PC-3 (cell line): Measurements from ENCODE around the gene ZNF287.
A peak's percentile ranks its signal among the peaks of the same experiment; 100 is the strongest.

Experiments used
- CTCF ChIP-seq: fragments of 300-600 bp; sonication (generic); conservative IDR thresholded peaks from 2 replicates; pipeline ENCODE4 v1.5.1; 2017; ENCODE audit warnings: antibody characterized with exemption, low read depth, mild to moderate bottlenecking, low read length
- EZH2 ChIP-seq: fragments of 300-600 bp; sonication (generic); IDR thresholded peaks from one replicate; pipeline ENCODE4 v1.6.1; 2017; ENCODE audit warnings: antibody characterized with exemption, mild to moderate bottlenecking, low read length; ENCODE audit not compliant: unreplicated experiment
- EZH2phosphoT487 ChIP-seq: fragments of 300-600 bp; sonication (generic); IDR thresholded peaks from 2 replicates; pipeline ENCODE4 v1.6.1; 2018; ENCODE audit warnings: mild to moderate bottlenecking, antibody characterized with exemption, low read length, borderline replicate concordance

GRCh38 chr17:16521070-16521727, 47.8 kb downstream of the ZNF287 start:
- TF ChIP-seq EZH2 = no peak
- TF ChIP-seq CTCF = peak; percentile 99
- TF ChIP-seq EZH2phosphoT487 = no peak
